ENCODE data around the gene GNPTG. TPM values are rescaled to one million over a fixed set of nuclear protein-coding genes. Genes with fewer than 3 reads are reported as not detected.
"Not testable (repeated sequence)": the region's sequence is repeated elsewhere in the genome, so short reads cannot be mapped to it uniquely, and the experiment has no call there.

Gene GNPTG
- polyA plus RNA-seq, 3 donors: 49.2 to 76.7 (median 65.5) TPM

- not testable (repeated sequence) for DNase-seq (ENCODE audit: extremely low read depth in 1 of 11, low read depth in 9 of 11, low spot score in 4 of 11)
Observed at GRCh38 chr16:1328961-1329360, 22.8 kb upstream of the GNPTG start.

GRCh38 chr16:1330260-1330914, 21.3 kb upstream of the GNPTG start:
- no peak for DNase-seq (ENCODE audit: extremely low read depth in 1 of 11, low read depth in 9 of 11, low spot score in 4 of 11)

DNA sequence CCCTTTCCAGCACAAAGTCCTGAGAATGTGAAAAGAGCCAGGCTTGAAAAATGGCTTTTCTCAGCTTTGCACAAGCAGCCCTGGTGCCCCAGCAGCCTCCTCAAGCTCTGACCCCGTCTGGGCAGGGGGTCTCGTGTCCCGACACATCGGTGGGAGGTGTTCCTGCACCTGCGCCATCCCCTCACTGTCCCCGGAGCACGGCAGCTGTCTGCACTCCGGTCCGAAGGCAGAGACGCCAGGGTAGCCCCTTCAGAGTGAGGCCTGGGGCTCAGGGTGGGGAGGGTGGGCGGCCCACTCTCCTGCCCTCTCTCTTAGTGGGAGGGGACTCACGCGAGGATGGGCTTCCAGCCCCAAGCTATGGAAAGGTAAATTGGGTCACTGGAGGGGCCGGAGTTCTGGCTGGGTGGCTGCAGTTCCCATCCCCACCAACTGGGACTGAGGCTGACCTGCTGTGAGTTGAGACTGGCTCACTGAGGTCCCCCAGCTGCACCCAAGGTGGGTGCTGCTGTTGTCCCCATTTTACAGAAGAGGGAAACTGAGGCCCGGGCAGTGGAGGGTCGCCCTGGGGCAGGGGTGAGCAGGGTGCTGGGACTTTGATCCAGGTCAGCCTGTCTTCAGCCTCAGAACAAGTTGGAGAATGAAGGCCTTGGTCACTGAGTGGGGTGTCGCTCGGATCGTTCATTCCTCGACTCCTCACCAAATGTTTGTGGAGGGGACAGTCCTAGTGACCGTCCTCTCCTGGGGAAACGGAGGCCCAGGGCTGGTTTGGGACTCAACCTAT, 20.6 kb upstream of the GNPTG start:
- no peak for DNase-seq (ENCODE audit: extremely low read depth in 1 of 11, low read depth in 9 of 11, low spot score in 4 of 11)

DNA sequence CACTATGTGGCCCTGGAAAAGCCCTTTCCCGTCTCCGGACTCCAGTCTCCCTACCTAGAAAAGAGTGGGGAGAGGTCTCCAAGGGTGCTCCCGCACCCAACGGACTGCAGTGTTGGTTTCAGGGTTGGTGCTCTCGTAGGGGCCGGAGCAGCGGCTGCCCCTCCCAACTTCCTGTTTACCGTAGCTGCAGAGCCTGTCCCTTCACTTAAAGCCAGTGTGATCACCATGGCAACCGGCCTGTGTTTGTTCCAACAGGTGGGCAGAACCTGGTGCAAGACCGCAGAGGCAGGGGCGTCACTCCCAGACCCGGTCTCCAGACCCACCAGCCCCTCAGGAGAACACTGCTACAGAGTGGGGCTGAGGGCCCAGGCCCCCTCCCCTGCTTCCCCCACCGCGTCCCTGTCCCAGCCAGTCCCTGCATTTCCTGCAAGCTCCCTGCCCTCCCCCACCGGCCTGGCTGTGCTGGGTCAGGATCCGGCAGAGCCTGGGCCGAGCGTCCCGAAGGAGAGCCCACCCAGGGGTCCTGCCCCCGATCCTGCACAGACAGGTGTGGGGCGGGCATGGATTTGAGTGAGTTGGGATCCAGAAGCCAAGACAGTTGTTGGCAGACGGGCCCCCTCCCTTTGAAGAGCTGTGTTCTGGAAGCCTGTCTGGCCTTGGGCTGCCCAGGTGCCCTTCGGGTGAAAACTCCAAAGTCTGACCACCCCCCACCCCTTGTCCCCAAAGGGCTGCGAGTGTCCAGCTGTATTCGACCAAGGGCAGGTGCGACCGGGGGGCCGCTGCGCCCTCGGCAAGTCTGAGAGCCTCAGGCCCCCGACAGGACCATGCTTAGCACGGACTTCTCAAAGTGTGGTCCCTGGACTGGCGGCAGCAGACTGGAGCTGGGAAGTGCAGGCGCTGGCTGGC, 19.8 kb upstream of the GNPTG start:
- DNase-seq (ENCODE audit: extremely low read depth in 1 of 11, low read depth in 9 of 11, low spot score in 4 of 11): peak in 9 of 11 donors; percentile 63 to 90 (median 83)

- DNase-seq (ENCODE audit: extremely low read depth in 1 of 11, low read depth in 9 of 11, low spot score in 4 of 11): no peak
Observed at GRCh38 chr16:1332618-1333148, 19.0 kb upstream of the GNPTG start.

GRCh38 chr16:1333149-1333812, 18.4 kb upstream of the GNPTG start, which contains the start of gene BAIAP3:
TSS of gene BAIAP3 (plus strand) at chr16:1333645. CDS start at chr16:1338550, 4,905 bp downstream.
- no peak for DNase-seq (ENCODE audit: extremely low read depth in 1 of 11, low read depth in 9 of 11, low spot score in 4 of 11)

DNA sequence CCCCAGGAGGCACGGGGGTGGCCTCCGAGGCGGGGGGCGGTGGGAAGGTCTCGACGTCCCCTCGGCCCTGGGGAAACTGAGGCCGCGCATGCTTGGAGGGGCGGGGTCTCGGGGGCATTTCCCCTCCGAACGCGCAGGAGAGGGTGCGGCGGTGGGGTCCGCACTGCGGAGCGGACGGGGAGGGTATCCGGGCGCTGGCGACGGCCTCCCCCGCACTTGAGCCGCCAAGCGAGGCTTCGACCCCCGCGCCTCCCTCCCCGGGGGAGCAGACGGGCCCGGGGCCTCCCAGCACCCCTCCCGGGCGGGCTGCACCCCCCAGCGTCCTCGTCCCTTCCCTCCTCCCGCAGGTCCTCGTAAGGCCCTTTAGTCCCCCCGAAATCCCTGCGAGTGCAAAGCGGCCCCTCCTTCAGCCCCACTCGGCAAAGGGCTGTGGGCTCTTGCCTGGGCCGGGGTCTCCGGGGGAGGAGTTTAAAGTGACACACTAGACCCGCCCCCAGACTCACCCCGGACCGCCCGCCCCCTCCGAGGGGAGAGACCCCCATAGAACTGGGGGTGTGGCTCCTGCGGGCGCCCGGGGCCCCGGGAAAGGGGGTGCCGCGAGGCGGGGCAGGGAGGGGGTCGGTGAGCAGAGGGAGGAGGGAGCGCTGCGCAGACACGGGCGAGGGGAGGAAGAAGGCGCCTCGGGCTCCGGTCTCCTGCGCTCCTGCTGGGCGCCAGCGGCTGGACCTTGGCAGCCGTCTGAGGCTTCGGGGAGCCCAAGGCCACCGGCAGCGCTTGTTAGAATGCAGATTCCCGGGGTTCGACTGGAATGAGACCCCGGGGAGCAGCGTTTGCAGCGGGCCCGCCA, 17.7 kb upstream of the GNPTG start:
- DNase-seq (ENCODE audit: extremely low read depth in 1 of 11, low read depth in 9 of 11, low spot score in 4 of 11): no peak

DNA sequence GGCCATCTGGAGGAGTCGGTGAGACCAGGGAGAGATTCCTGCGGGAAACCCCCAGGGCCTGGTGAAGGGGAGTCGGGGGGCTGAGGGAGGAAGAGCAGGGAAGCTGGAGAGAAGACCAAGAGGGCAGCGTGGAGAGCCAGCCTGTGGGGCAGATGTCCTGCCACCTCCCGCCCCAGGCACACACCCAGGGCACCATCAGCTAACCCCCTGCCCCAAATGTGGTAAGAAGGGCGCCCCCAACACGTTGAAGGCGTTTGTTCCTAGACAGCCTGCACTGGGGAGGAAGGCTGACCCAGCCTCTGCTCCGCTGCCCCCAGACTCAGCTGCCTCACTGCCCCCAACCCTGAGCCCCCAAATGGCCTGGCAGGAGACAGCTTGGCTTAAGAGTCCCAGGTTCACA, 17.0 kb upstream of the GNPTG start:
- no peak for DNase-seq (ENCODE audit: extremely low read depth in 1 of 11, low read depth in 9 of 11, low spot score in 4 of 11)

DNA sequence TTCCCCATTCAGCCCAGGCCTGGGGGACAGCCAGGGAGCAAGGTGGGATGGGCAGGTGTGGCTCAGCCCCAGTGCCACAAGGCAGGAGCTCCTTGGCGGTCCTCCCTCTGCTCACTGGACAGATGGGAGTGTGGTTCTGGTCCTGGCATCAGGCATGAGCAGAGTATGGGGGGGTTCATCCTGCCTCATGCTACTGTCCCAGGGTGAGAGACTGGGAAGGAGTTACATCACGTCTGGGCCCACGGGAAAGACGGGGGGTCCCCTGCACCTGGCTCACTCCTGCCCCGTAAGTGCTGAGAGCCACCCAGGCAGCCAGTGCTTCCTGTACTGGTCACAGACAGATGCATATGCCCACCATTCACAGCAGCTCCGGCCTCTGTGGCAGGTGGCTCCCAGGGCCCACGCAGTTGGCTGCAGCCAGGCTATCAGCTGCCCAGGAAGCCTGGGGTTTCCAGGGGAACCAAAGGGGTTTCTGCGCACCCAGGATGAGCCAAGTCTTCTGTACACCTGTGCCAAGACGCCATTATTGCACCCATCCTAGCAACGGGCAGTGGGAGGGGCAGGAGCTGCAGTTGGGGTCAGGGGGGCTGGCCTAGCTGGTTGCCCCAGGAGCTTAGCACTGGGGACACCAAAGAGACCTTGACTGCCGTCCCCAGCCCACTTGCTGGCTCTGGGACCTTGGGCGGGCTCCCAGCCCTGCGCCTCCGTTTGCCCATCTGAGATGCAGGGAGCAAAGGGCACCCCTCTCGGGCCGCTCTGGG, 16.3 kb upstream of the GNPTG start:
- no peak for DNase-seq (ENCODE audit: extremely low read depth in 1 of 11, low read depth in 9 of 11, low spot score in 4 of 11)

- DNase-seq (ENCODE audit: extremely low read depth in 1 of 11, low read depth in 9 of 11, low spot score in 4 of 11): no peak
Observed at GRCh38 chr16:1335996-1336395, 15.7 kb upstream of the GNPTG start.

GRCh38 chr16:1336619-1337018, 15.1 kb upstream of the GNPTG start:
- DNase-seq (ENCODE audit: extremely low read depth in 1 of 11, low read depth in 9 of 11, low spot score in 4 of 11): no peak

DNA sequence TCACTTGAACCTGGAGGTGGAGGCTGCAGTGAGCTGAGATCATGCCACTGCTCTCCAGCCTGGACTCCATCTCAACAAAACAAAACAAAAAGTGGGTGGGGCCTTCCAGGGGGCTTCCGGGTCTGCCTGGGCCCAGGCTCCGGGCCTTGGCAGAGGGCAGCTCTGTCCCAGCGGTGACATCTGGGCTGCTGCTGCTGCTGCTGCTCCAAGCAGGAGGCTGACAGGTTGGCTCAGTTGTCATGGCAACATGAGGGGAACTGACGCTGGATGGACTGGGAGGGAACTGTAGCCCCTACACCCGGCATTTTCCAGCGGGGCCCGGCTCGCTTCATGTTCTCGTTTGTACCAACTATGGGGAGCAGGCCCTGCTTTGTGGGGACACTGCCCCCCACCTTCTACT, 14.2 kb upstream of the GNPTG start:
- no peak for DNase-seq (ENCODE audit: extremely low read depth in 1 of 11, low read depth in 9 of 11, low spot score in 4 of 11)

- no peak for DNase-seq (ENCODE audit: extremely low read depth in 1 of 11, low read depth in 9 of 11, low spot score in 4 of 11)
Observed at GRCh38 chr16:1338119-1338730, 13.5 kb upstream of the GNPTG start.

GRCh38 chr16:1338855-1339675, 12.7 kb upstream of the GNPTG start:
- no peak for DNase-seq (ENCODE audit: extremely low read depth in 1 of 11, low read depth in 9 of 11, low spot score in 4 of 11)

GRCh38 chr16:1340730-1341494, 10.8 kb upstream of the GNPTG start:
- no peak for DNase-seq (ENCODE audit: extremely low read depth in 1 of 11, low read depth in 9 of 11, low spot score in 4 of 11)
